ENCODE results near the gene GRPEL1. TPM values are rescaled to one million over a fixed set of nuclear protein-coding genes. Genes with fewer than 3 reads are reported as not detected.

GRPEL1 gene
- total and polyA plus RNA-seq, 2 experiments from 2014 or later, result 27.4 to 112 TPM

- no peaks in the 10 kb centered on the region for H3K79me2 ChIP-seq (replicated peaks; ENCODE audit: insufficient read depth)
- no peak overlapping the region for H3K27ac Mint-ChIP-seq
- DNase-seq (ENCODE audit: low spot score) (no peak), ATAC-seq (no peak)
- H3K27me3 ChIP-seq (ENCODE audit: insufficient read depth), result peaks cover 98% of the 10 kb centered on the region
- TF ChIP-seq ZNF462 (CRISPR knock-in tag; IDR thresholded peaks at IDR 0.05) (no peak), ZNF331 (CRISPR knock-in tag; IDR thresholded peaks at IDR 0.05; ENCODE audit: low read depth) (no peak), POLR2AphosphoS5 (IDR thresholded peaks at IDR 0.05; ENCODE audit: low read depth) (no peak), STAT1 (IDR thresholded peaks at IDR 0.05; ENCODE audit: unreplicated experiment) (no peak), EZH2phosphoT487 (IDR thresholded peaks at IDR 0.05; ENCODE audit: unreplicated experiment) (no peak), NANOG (IDR thresholded peaks at IDR 0.05; ENCODE audit: borderline replicate concordance) (no peak)
- TF ChIP-seq, protein P1, sequence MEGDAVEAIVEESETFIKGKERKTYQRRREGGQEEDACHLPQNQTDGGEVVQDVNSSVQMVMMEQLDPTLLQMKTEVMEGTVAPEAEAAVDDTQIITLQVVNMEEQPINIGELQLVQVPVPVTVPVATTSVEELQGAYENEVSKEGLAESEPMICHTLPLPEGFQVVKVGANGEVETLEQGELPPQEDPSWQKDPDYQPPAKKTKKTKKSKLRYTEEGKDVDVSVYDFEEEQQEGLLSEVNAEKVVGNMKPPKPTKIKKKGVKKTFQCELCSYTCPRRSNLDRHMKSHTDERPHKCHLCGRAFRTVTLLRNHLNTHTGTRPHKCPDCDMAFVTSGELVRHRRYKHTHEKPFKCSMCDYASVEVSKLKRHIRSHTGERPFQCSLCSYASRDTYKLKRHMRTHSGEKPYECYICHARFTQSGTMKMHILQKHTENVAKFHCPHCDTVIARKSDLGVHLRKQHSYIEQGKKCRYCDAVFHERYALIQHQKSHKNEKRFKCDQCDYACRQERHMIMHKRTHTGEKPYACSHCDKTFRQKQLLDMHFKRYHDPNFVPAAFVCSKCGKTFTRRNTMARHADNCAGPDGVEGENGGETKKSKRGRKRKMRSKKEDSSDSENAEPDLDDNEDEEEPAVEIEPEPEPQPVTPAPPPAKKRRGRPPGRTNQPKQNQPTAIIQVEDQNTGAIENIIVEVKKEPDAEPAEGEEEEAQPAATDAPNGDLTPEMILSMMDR (conservative IDR thresholded peaks at IDR 0.05; ENCODE audit: low read depth in 2 of 2), result no peak
- H3K9me3 Mint-ChIP-seq, result peaks cover 11% of the 10 kb centered on the region; the same call in 2 of the 3 replicates
- no peaks in the 10 kb centered on the region for H3K4me1 ChIP-seq (ENCODE audit: insufficient read depth)
- H2AFZ ChIP-seq, result no peak overlapping the region
- H3K4me1 Mint-ChIP-seq, result no peaks in the 10 kb centered on the region
- H3K36me3 Mint-ChIP-seq (ENCODE audit: low read depth), result no peaks in the 10 kb centered on the region
- H3K4me3 Mint-ChIP-seq, result no peak overlapping the region
- peaks cover 89% of the 10 kb centered on the region for H3K27me3 Mint-ChIP-seq (ENCODE audit: insufficient read depth, low read depth, poor library complexity)
- H3K4me3 ChIP-seq, result no peak overlapping the region
- no peak overlapping the region for H3K4me2 ChIP-seq
- no peaks in the 10 kb centered on the region for H3K9me2 ChIP-seq (ENCODE audit: insufficient read depth)
- H4K20me1 ChIP-seq (replicated peaks; ENCODE audit: insufficient read depth), result peaks cover 3% of the 10 kb centered on the region
- no peaks in the 10 kb centered on the region for H3F3A ChIP-seq (replicated peaks; ENCODE audit: low read depth)
- H3K36me3 ChIP-seq (ENCODE audit: insufficient read depth), result no peaks in the 10 kb centered on the region
- no peak overlapping the region for H3K27ac ChIP-seq (ENCODE audit: low read depth)
These were observed 24.2 kb upstream of the GRPEL1 start for GRCh38 chr4:7092026-7092425.
